GM23338 (cell line): ENCODE measurements around the gene NOC2L.

Experiments used
- EZH2phosphoT487 ChIP-seq: fragments of 200-600 bp; sonication (generic); IDR thresholded peaks from one replicate; pipeline ENCODE4 v1.8.1; 2018; ENCODE audit warnings: antibody characterized with exemption; ENCODE audit not compliant: unreplicated experiment
- JUNB ChIP-seq: IDR thresholded peaks from one replicate; pipeline ENCODE4 v1.6.1; 2016; ENCODE audit warnings: antibody characterized with exemption; ENCODE audit not compliant: unreplicated experiment
- POLR2AphosphoS5 ChIP-seq: IDR thresholded peaks from 2 replicates; pipeline ENCODE4 v1.6.1; 2016; ENCODE audit warnings: antibody characterized with exemption, low read depth
- ZNF114 ChIP-seq: fragments of 250-450 bp; sonication (Bioruptor Pico); IDR thresholded peaks from 2 replicates; pipeline ENCODE4 v1.5.0; 2020; ENCODE audit warnings: mild to moderate bottlenecking, moderate library complexity
- TF ChIP-seq, protein P1 (sequence below): IDR thresholded peaks from one replicate; pipeline ENCODE4 v1.6.1; 2018; ENCODE audit warnings: antibody characterized with exemption; ENCODE audit not compliant: unreplicated experiment
- TF ChIP-seq, protein P2 (sequence below), 2 experiments: fragments of 200-600 bp in 1 of 2; sonication (generic) in 1 of 2; conservative IDR thresholded peaks; 2 replicates each; pipeline versions ENCODE4 v1.5.1 to v1.6.1; 2016 to 2017; ENCODE audit warnings: antibody characterized with exemption in 2 of 2, low read depth in 2 of 2, mild to moderate bottlenecking in 2 of 2, moderate library complexity in 1 of 2

DNA sequence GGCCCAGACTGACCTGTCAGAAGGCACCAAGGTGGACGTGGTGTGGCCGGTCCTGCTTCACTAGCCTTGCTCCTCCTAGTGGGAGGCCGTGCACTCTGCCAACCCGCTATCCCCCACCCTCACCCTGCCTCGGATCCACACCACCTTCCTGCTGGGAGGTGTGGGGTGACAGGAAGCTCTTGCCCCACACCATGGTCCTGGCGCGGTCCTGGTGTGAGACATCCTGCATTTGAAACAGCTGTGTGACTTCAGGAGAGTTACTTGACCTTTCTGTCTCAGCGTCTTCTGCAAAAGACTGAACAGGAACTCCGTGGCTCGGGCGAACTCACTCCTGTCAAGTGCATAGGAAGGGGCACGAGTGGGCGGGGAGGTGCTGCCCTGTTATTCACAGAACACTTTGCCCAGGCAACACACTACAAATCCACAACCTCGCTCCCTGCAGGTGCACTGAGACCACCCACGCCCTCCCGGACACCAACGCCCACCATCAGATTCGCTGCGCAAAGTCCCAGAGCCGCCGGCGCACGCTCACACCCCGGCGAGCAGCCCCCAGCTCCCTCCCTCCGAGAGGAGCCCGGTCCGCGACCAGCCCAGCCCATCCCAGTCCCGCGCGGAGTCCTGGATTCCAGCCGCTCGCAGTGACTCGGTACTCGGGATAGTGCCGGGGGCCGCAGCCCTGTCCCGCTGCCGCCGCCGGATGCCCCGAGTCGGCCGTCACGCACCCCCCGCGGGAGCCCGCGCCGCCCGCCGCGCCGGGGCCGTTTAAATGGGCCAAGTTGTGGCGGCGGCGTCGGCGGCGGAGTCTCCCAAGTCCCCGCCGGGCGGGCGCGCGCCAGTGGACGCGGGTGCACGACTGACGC, 35.7 kb downstream of the NOC2L start, which contains the start of gene SAMD11:
- TF ChIP-seq, protein P1, sequence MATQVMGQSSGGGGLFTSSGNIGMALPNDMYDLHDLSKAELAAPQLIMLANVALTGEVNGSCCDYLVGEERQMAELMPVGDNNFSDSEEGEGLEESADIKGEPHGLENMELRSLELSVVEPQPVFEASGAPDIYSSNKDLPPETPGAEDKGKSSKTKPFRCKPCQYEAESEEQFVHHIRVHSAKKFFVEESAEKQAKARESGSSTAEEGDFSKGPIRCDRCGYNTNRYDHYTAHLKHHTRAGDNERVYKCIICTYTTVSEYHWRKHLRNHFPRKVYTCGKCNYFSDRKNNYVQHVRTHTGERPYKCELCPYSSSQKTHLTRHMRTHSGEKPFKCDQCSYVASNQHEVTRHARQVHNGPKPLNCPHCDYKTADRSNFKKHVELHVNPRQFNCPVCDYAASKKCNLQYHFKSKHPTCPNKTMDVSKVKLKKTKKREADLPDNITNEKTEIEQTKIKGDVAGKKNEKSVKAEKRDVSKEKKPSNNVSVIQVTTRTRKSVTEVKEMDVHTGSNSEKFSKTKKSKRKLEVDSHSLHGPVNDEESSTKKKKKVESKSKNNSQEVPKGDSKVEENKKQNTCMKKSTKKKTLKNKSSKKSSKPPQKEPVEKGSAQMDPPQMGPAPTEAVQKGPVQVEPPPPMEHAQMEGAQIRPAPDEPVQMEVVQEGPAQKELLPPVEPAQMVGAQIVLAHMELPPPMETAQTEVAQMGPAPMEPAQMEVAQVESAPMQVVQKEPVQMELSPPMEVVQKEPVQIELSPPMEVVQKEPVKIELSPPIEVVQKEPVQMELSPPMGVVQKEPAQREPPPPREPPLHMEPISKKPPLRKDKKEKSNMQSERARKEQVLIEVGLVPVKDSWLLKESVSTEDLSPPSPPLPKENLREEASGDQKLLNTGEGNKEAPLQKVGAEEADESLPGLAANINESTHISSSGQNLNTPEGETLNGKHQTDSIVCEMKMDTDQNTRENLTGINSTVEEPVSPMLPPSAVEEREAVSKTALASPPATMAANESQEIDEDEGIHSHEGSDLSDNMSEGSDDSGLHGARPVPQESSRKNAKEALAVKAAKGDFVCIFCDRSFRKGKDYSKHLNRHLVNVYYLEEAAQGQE = no peak
- TF ChIP-seq, protein P2, sequence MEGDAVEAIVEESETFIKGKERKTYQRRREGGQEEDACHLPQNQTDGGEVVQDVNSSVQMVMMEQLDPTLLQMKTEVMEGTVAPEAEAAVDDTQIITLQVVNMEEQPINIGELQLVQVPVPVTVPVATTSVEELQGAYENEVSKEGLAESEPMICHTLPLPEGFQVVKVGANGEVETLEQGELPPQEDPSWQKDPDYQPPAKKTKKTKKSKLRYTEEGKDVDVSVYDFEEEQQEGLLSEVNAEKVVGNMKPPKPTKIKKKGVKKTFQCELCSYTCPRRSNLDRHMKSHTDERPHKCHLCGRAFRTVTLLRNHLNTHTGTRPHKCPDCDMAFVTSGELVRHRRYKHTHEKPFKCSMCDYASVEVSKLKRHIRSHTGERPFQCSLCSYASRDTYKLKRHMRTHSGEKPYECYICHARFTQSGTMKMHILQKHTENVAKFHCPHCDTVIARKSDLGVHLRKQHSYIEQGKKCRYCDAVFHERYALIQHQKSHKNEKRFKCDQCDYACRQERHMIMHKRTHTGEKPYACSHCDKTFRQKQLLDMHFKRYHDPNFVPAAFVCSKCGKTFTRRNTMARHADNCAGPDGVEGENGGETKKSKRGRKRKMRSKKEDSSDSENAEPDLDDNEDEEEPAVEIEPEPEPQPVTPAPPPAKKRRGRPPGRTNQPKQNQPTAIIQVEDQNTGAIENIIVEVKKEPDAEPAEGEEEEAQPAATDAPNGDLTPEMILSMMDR (conservative IDR thresholded peaks at IDR 0.05; ENCODE audit: low read depth in 2 of 2) = no peak
- no peak for TF ChIP-seq ZNF114
- peak; percentile 80 for TF ChIP-seq EZH2phosphoT487
- TF ChIP-seq JUNB = no peak
- no peak for TF ChIP-seq POLR2AphosphoS5
